ENCODE results near the gene POU2F2. TPM values are rescaled to one million over a fixed set of nuclear protein-coding genes. Genes with fewer than 3 reads are reported as not detected.
A peak's percentile ranks its signal among the peaks of the same experiment; 100 is the strongest.

Gene POU2F2
- total RNA-seq, 6 experiments from 2014 or later = 6.4 to 11.0 (median 7.8) TPM

DNA sequence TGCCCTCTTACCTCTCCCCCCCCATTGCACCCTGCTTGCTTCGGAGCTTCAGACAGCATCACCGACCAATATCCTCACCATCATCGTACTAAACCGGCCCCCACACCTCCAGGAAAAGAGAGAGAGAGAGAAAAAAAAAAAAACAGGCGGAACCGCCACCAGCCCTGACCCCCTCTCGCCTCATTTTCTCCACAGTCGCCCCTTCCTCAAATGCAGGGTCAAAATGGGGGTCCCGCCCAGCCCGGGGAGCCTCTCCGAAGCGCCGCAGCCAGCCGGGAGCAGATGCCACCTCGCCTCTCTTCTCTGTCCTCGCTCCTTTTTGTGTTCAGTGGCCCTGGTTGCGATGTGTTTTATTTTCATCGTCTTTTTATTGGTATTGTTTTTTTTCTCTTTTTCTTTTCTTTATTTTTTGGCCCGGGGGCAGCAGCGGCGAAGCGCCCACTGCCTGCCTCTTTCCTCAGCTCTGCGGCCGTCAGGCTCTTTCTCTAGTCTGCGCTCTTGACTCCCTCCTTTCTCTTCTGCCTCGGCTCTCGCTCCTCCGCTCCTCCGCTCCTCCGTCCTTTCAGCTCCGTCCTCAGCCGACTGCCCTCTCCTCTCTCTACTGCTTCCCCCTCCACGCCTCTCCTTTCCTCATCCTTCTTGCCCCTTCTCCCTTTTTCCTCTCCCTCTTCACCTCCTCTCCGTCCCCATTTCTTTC is 43.9 kb upstream of the POU2F2 start:
- no peak for DNase-seq
- H3K4me1 Mint-ChIP-seq (ENCODE audit: low read depth) = peaks cover 8% of the 10 kb centered on the region
- H3K9me3 Mint-ChIP-seq = no peaks in the 10 kb centered on the region
- peaks cover 17% of the 10 kb centered on the region for H3K27me3 Mint-ChIP-seq (ENCODE audit: insufficient read depth)
- no peaks in the 10 kb centered on the region for H3K36me3 Mint-ChIP-seq (ENCODE audit: low read depth)
- H3K27ac Mint-ChIP-seq = no peak overlapping the region
- TF ChIP-seq, protein P1, sequence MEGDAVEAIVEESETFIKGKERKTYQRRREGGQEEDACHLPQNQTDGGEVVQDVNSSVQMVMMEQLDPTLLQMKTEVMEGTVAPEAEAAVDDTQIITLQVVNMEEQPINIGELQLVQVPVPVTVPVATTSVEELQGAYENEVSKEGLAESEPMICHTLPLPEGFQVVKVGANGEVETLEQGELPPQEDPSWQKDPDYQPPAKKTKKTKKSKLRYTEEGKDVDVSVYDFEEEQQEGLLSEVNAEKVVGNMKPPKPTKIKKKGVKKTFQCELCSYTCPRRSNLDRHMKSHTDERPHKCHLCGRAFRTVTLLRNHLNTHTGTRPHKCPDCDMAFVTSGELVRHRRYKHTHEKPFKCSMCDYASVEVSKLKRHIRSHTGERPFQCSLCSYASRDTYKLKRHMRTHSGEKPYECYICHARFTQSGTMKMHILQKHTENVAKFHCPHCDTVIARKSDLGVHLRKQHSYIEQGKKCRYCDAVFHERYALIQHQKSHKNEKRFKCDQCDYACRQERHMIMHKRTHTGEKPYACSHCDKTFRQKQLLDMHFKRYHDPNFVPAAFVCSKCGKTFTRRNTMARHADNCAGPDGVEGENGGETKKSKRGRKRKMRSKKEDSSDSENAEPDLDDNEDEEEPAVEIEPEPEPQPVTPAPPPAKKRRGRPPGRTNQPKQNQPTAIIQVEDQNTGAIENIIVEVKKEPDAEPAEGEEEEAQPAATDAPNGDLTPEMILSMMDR (IDR thresholded peaks at IDR 0.05) = no peak
- H3K4me3 Mint-ChIP-seq = peak overlapping the region; percentile 88

DNA sequence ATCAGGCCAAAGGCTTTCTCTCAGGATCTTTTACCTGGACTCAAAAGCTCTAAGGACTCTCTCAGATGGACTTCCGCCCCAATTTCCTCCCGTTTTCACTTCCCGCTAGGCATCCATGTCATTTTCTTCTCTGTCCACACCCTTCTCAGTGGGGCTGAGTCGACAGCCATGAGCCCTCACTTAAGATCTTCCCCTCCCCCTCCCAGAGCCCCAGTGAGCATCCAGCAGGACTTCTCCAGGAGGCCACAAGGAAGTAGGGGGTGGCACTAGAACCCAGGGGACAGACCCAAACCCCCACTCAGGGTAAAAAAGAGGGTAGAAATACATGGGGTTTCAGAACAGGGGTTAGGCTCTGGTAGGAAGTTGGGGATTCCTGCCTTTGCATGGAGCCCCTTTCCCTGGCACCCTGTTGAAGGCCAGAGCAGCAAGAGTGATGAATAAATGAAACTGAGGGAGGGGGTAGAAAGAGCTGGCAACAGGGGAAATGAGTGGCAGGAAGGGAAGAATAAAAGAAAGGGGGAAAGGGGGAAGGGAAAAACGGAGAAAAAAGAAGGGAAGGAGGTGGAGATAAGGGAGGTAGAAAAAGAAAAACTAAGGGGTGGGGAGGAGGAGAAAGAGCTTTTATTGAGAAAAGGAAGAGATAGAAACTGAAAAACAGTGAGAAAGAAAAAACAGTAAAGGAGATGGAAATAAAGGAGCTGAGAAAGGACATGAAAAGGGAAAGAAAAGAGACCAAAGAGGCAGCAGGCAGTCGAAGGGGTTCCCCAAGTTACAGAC is 42.9 kb upstream of the POU2F2 start:
- no peak for DNase-seq
- no peaks in the 10 kb centered on the region for H3K36me3 Mint-ChIP-seq (ENCODE audit: low read depth)
- peaks cover 8% of the 10 kb centered on the region for H3K4me1 Mint-ChIP-seq (ENCODE audit: low read depth)
- TF ChIP-seq, protein P1 (IDR thresholded peaks at IDR 0.05) = no peak
- H3K27me3 Mint-ChIP-seq (ENCODE audit: insufficient read depth) = peaks cover 19% of the 10 kb centered on the region
- no peak overlapping the region for H3K27ac Mint-ChIP-seq
- peak overlapping the region; percentile 88 for H3K4me3 Mint-ChIP-seq
- H3K9me3 Mint-ChIP-seq = no peaks in the 10 kb centered on the region

DNA sequence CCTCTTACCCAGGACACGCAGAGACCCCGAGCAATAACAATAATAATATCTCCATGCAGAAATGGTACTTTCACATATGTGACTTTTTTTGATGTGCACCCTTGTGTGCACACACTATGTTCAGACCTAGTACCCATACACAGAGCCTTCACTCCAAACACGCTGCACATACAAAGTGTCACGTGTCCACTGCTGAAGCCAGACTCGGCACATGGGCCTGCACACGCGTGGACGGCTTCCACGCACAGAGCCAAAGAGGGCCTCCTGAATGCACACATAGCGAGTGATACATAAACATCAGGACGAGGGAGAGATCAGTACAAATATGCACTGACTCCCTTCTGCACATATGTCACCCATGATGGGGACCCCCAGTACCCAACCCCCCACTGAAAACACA is 41.9 kb upstream of the POU2F2 start:
- TF ChIP-seq, protein P1 (IDR thresholded peaks at IDR 0.05) = no peak
- Mint-ChIP-seq H3K27me3 (ENCODE audit: insufficient read depth) (peaks cover 18% of the 10 kb centered on the region), H3K27ac (no peak overlapping the region), H3K36me3 (ENCODE audit: low read depth) (no peaks in the 10 kb centered on the region), H3K9me3 (no peaks in the 10 kb centered on the region), H3K4me3 (no peak overlapping the region), H3K4me1 (ENCODE audit: low read depth) (peaks cover 8% of the 10 kb centered on the region)
- DNase-seq = no peak

DNA sequence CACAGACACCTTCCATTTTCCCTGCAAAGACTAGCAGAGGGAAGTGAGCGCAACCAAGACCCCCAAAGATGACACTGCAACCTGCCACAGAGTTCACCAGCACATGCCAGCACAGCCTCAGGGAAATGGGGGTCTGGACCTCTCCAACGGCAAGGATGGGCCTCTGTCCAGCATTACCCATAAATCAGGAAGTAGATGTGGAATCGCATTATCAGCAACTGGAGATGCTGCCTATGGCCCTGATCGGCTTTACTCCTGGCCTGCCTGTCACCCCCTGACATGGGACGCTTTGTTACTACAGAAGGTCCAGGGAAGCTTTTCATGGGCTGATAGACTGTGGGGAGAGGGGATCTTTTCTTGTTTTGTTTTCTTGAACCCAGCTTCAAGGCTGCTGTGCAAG is 41.4 kb upstream of the POU2F2 start:
- TF ChIP-seq, protein P1 (IDR thresholded peaks at IDR 0.05) = no peak
- H3K4me3 Mint-ChIP-seq = no peak overlapping the region
- DNase-seq = no peak
- H3K27me3 Mint-ChIP-seq (ENCODE audit: insufficient read depth) = peaks cover 21% of the 10 kb centered on the region
- H3K36me3 Mint-ChIP-seq (ENCODE audit: low read depth) = no peaks in the 10 kb centered on the region
- peaks cover 8% of the 10 kb centered on the region for H3K4me1 Mint-ChIP-seq (ENCODE audit: low read depth)
- H3K9me3 Mint-ChIP-seq = no peaks in the 10 kb centered on the region
- H3K27ac Mint-ChIP-seq = no peak overlapping the region

DNA sequence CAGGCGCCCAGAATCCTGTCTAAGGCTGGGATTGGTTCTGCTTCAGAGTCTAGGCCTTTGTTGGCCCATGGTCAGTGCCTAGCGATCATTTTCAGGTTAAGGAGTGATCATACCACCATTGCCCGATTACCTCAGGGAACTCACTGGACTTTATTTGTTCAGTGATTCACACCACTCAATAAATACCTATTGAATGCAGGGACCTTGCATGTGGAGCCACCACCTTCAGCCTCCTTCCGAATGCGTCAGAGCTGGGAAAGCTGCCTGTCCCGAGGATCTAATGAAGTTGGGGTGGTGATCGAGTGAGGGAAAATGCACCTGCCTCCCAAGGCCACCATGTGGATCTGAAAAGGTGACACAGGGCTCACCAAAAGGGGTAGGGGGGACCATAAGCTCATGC is 40.0 kb upstream of the POU2F2 start:
- Mint-ChIP-seq H3K9me3 (no peaks in the 10 kb centered on the region), H3K27me3 (ENCODE audit: insufficient read depth) (peaks cover 22% of the 10 kb centered on the region), H3K4me1 (ENCODE audit: low read depth) (peaks cover 8% of the 10 kb centered on the region), H3K27ac (no peak overlapping the region), H3K36me3 (ENCODE audit: low read depth) (no peaks in the 10 kb centered on the region), H3K4me3 (no peak overlapping the region)
- DNase-seq = no peak
- TF ChIP-seq, protein P1 (IDR thresholded peaks at IDR 0.05) = no peak

Measured in HFFc6 (cell line).